Kidney glomerular epithelial cell (primary cell): ENCODE data around the gene CCDC106.

Source experiments
- DNase-seq: peaks from one replicate; lab custom pipeline; 2025; lab: John Stamatoyannopoulos, UW

CCDC106 gene

GRCh38 chr19:55613930-55614710 lies 33.9 kb upstream of the CCDC106 start:
- no peak for DNase-seq

GRCh38 chr19:55614711-55615542 lies 33.1 kb upstream of the CCDC106 start:
- no peak for DNase-seq

GRCh38 chr19:55615543-55616394 lies 32.2 kb upstream of the CCDC106 start:
- no peak for DNase-seq

DNA sequence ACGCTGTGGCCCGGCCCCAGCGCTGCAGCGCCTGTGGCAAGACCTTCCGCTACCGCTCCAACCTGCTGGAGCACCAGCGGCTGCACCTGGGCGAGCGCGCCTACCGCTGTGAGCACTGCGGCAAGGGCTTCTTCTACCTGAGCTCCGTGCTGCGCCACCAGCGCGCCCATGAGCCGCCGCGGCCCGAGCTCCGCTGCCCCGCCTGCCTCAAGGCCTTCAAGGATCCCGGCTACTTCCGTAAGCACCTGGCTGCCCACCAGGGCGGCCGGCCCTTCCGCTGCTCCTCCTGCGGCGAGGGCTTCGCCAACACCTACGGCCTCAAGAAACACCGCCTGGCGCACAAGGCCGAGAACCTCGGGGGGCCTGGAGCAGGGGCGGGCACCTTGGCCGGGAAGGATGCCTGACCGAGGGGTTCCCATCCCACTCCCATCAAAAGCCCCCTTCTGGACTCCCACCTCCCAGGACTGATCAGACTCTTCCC lies 31.6 kb upstream of the CCDC106 start:
- no peak for DNase-seq

DNA sequence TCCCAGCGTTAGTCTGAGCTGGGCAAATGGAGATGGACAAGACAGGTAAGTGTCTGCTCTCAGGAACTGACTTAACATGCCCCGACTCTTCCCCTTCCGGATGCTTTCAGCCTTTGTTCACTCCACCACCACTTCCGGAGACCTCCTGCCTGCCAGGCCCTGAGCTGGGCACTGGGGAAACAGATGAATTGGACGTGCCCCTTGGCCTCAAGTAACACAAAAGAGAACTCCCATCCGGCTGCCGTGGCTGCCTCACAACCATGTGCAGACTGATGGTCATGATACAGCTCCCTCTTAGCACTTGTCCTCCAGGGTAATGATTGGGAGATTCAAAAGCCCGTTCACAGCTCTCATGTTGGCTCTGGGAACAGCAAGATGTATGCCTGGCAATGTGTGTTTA lies 30.6 kb upstream of the CCDC106 start:
- no peak for DNase-seq

DNA sequence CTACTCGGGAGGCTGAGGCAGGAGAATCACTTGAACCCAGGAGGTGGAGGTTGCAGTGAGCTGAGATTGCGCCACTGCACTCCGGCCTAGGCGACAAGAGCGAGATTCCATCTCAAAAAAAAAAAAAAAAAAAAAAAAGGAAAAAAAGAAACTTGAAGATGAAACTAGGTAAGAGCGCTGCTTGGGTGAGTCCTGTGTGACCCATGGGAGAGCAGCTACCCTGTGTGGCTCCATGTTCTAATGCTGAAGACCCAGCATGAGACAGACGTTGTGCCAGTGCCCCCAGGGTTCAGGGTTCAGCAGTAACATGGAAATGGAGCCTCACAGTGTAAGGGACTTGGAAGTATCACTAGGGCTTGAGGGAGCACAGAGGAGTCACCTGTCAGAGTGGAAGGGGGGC lies 29.6 kb upstream of the CCDC106 start:
- no peak for DNase-seq

DNA sequence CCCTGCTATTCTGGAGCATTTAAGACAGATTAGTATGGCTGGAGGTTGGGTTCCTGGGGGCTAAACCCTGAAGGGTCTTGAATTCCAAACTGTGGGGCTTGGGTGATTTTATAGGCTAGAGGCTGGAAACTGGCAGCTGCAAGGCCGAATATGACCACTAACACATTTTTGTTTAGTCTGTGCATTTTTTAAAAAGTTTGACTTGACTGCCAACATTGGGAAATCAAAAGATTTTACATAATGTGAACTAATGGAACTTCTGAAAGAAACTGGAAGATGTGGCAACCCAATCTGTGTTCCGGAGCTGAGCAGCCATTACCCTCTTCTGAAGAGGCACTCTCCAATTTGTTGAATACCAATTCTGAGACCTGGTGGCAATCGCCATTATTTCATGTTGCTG lies 28.7 kb upstream of the CCDC106 start:
- DNase-seq, result no peak

GRCh38 chr19:55620410-55621204 lies 27.4 kb upstream of the CCDC106 start:
- no peak for DNase-seq

GRCh38 chr19:55621205-55621672 lies 26.8 kb upstream of the CCDC106 start:
- no peak for DNase-seq

- no peak for DNase-seq
Measured at GRCh38 chr19:55621673-55622231, 26.3 kb upstream of the CCDC106 start.

GRCh38 chr19:55622242-55622969 lies 25.6 kb upstream of the CCDC106 start:
- no peak for DNase-seq

DNA sequence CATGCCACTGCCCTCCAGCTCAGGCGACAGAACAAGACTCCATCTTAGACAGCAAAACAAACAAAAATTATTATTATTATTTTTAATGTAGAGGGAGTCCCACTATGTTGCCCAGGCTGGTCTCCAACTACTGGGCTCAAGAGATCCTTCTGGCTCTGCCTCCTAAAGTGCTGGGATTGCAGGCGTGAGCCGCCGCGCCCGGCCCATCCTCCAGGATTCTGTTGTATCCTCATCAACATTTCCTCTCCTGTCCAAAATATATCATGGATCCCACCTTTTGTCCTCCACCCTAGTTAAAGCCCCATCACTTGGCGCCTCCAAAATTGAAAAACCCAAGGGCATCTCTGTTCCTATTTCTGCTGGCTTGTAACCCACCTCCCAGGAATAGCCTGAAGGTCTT lies 24.9 kb upstream of the CCDC106 start:
- DNase-seq, result no peak

DNA sequence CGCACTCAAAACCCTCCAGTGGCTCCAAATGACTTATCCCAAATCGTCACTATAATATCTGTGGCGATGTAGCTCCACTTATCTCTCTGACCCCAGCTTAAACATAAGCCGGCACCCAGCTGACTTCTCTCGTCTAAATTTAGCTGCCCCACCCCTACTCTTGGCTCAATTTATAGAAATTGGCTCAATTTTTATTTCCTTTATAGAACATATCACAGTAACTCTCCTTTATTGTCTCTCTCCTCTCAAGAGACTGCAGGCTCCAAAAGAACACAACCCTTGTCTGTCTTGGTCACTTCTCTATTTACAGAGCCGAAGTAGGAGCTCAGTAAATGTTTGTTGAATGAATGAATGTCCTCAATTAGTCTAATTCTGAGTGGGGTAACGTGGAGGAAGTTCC lies 24.5 kb upstream of the CCDC106 start:
- no peak for DNase-seq

- DNase-seq, result peak; percentile 75
Measured at GRCh38 chr19:55624109-55625003, 23.7 kb upstream of the CCDC106 start, which contains the start of gene ZNF784. Gene ZNF784, minus strand, starts transcription at chr19:55624566. Its CDS starts 5 bp downstream, at chr19:55624561.

DNA sequence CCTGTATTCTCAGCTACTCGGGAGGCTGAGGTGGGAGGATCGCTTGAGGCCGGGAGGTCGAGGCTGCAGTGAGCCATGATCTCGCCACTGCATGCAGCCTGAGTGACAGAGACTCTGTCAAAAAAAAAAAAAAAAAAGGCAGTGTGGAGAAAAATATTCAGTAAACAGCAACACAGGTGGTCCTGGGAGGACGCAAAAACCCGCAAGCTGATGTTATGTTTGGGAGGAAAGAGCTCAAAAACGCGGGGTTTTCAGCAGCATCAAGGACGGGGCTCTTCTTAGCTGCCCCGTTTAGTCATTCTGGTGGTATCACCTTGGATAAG lies 23.0 kb upstream of the CCDC106 start:
- no peak for DNase-seq

DNA sequence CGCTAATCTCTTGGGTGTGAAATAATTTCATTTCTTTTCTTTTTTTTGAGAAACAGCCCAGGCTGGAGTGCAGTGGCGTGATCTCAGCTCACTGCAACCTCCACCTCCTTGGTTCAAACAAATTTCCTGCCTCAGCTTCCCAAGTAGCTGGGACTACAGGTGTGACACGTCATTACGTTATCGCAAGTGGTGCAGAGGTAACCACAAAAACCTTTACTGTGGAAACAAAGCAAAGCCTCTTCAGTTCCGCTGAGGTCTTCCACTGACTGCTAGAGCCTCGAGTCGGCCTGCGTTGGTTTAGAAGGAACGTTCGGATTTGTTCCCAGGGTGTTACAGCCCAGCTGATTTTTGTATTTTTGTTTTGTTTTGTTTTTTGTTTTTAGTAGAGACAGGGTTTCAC lies 21.7 kb upstream of the CCDC106 start:
- DNase-seq, result no peak

DNA sequence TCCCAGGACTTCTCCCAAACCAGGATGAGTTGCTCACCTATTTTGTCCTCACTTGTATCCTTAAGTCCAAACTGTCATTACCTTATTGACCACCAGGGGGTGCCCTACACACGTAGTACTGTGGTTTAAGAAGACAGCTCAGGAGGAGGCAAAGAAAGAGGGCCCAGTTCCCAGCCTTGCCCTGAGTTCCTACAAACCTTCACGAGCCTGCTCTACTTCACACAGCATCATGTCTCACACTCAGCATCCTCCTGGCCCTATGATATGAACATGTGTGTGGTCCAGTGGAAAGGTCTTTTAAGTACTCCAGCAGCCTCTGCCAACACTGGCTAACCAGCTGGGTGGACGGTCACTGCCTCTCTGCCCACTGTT lies 15.6 kb upstream of the CCDC106 start:
- DNase-seq, result peak; percentile 86

- no peak for DNase-seq
Measured at GRCh38 chr19:55633861-55634260, 14.2 kb upstream of the CCDC106 start.

DNA sequence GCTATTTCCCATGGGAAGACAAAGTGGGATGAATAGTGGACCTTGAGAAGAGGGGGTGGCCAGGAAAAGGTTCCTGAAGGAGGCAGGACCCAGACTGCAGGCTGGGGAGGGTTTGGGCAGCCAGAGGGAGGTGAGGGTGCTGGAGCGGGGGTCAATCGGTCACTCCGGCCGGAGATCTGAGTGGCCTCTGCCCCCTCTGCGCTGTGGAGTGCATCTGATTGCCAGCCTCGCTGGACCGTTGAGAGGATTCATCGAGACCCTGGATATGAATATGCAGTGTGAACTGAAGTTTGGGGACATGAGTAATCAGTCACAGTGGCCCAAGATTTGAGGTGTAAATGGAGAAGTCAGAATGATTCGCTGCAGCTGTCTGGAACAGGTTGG lies 12.7 kb upstream of the CCDC106 start:
- DNase-seq, result no peak
